GM04504 (cell line): Measurements from ENCODE around the gene COG5.

ENCODE experiments used
- DNase-seq: peaks from one replicate; pipeline ENCODE4 v3.0.0-alpha.2; 2012; ENCODE audit warnings: low read depth

The COG5 gene

GRCh38 chr7:107505997-107506673, 57.6 kb downstream of the COG5 start:
- DNase-seq = no peak

- DNase-seq = no peak
These were observed 58.4 kb downstream of the COG5 start for GRCh38 chr7:107505362-107505761.

GRCh38 chr7:107503687-107504086, 60.0 kb downstream of the COG5 start:
- no peak for DNase-seq

GRCh38 chr7:107502797-107503196, 60.9 kb downstream of the COG5 start:
- DNase-seq = no peak

- no peak for DNase-seq
These were observed 61.6 kb downstream of the COG5 start for GRCh38 chr7:107502154-107502553.

- DNase-seq = peak; percentile 13
These were observed 62.1 kb downstream of the COG5 start for GRCh38 chr7:107501593-107501992.

GRCh38 chr7:107499731-107500130, 64.0 kb downstream of the COG5 start:
- DNase-seq = no peak

- no peak for DNase-seq
These were observed 68.2 kb downstream of the COG5 start for GRCh38 chr7:107495516-107495915.

- DNase-seq = no peak
These were observed 68.8 kb downstream of the COG5 start for GRCh38 chr7:107494884-107495283.

- DNase-seq = no peak
These were observed 69.4 kb downstream of the COG5 start for GRCh38 chr7:107494315-107494751.

- DNase-seq = no peak
These were observed 70.8 kb downstream of the COG5 start for GRCh38 chr7:107492875-107493274.

- DNase-seq = no peak
These were observed 77.7 kb downstream of the COG5 start for GRCh38 chr7:107486041-107486440.

GRCh38 chr7:107482571-107482970, 81.1 kb downstream of the COG5 start:
- DNase-seq = no peak

GRCh38 chr7:107480932-107481331, 82.8 kb downstream of the COG5 start:
- no peak for DNase-seq

- DNase-seq = no peak
These were observed 84.4 kb downstream of the COG5 start for GRCh38 chr7:107479303-107479702.

GRCh38 chr7:107474104-107474521, 89.6 kb downstream of the COG5 start:
- DNase-seq = no peak

GRCh38 chr7:107472116-107472515, 91.6 kb downstream of the COG5 start:
- no peak for DNase-seq

GRCh38 chr7:107471292-107472070, 92.2 kb downstream of the COG5 start:
- no peak for DNase-seq

- DNase-seq = no peak
These were observed 93.8 kb downstream of the COG5 start, which contains the start of gene GPR22 for GRCh38 chr7:107469929-107470328. Gene GPR22 (plus strand): TSS chr7:107470057. CDS start chr7:107474061, 4,004 bp downstream.

GRCh38 chr7:107468824-107469223, 94.9 kb downstream of the COG5 start:
- no peak for DNase-seq

- DNase-seq = no peak
These were observed 95.7 kb downstream of the COG5 start for GRCh38 chr7:107467972-107468371.

- DNase-seq = no peak
These were observed 99.0 kb downstream of the COG5 start for GRCh38 chr7:107464666-107465226.
